GM12878 (cell line): ENCODE data around the gene NUMA1. TPM values are rescaled to one million over a fixed set of nuclear protein-coding genes. Genes with fewer than 3 reads are reported as not detected.

Source experiments
- ATAC-seq: fragments of 200-7000 bp; cut with Tn5 transposase; 3 replicates; pipeline ENCODE4 v1.9.1; 2020; ENCODE audit warnings: mild to moderate bottlenecking, moderate library complexity
- BruUV-seq: library from RNA; stranded (reverse); fragments of 400-500 nt; replicated peaks from 2 replicates; lab custom pipeline; 2021; lab: Mats Ljungman, UMichigan
- CTCF ChIA-PET: fragments of 300-600 bp; sonication (Branson Sonifier 250); formaldehyde crosslinking; extraction: SDS; loops from one replicate; lab custom pipeline; 2021; ENCODE audit warnings: inconsistent platforms; lab: Yijun Ruan, JAX
- POLR2A ChIA-PET: fragments of 350-600 bp; formaldehyde crosslinking; extraction: SDS; loops from one replicate; lab custom pipeline; 2021; ENCODE audit warnings: inconsistent platforms; lab: Charles Lee
- RAD21 ChIA-PET: fragments of 300-600 bp; sonication (Branson Sonifier 250); formaldehyde crosslinking; loops from one replicate; lab custom pipeline; 2023; ENCODE audit warnings: antibody characterized with exemption; ENCODE audit not compliant: unreplicated experiment; lab: Charles Lee
- SMC1A ChIA-PET: fragments of 300-600 bp; sonication (Branson Sonifier 250); formaldehyde crosslinking; loops from one replicate; lab custom pipeline; 2023; ENCODE audit not compliant: unreplicated experiment, uncharacterized antibody; lab: Charles Lee
- DNase-seq: peaks from one replicate; pipeline ENCODE4 v3.0.0-alpha.2; 2011; ENCODE audit warnings: low read depth, low spot score
- FAIRE-seq: peaks from 3 replicates; lab custom pipeline; 2011; peaks lifted over from hg19 to GRCh38; lab: Jason Lieb, UNC
- H2AFZ ChIP-seq: 2 replicates; pipeline ENCODE4 v1.6.0; 2011; ENCODE audit warnings: low read depth, low read length, control low read depth; ENCODE audit not compliant: control insufficient read depth
- H3K27ac ChIP-seq: 2 replicates; pipeline ENCODE4 v1.5.1; 2011; ENCODE audit warnings: control low read depth; ENCODE audit not compliant: control insufficient read depth, insufficient read depth
- H3K27me3 ChIP-seq, 2 experiments: replicated peaks in 1 of 2; 2 replicates each; pipeline versions ENCODE4 v1.6.0 to v1.6.1; 2011; ENCODE audit warnings: low read length in 1 of 2; ENCODE audit not compliant: control insufficient read depth in 2 of 2, insufficient read depth in 2 of 2
- H3K36me3 ChIP-seq, 2 experiments: 2 replicates each; pipeline ENCODE4 v1.5.1; 2011; ENCODE audit warnings: low read length in 1 of 2; ENCODE audit not compliant: control insufficient read depth in 2 of 2, insufficient read depth in 2 of 2
- H3K4me1 ChIP-seq: 2 replicates; pipeline ENCODE4 v1.6.1; 2011; ENCODE audit warnings: mild to moderate bottlenecking, low read length, moderate library complexity, mixed read lengths; ENCODE audit not compliant: control insufficient read depth, insufficient read depth
- H3K4me2 ChIP-seq: 2 replicates; pipeline ENCODE4 v1.6.0; 2011; ENCODE audit warnings: control low read depth; ENCODE audit not compliant: control insufficient read depth, insufficient read depth
- H3K4me3 ChIP-seq: fragments of 200-600 bp; sonication (generic); 2 replicates; pipeline ENCODE4 v1.5.1; 2016
- H3K79me2 ChIP-seq: 2 replicates; pipeline ENCODE4 v1.6.0; 2011; ENCODE audit warnings: low read length; ENCODE audit not compliant: control insufficient read depth, insufficient read depth
- H3K9ac ChIP-seq: 2 replicates; pipeline ENCODE4 v1.8.0; 2011; ENCODE audit warnings: low read length, control low read depth, mixed read lengths; ENCODE audit not compliant: control insufficient read depth, insufficient read depth
- H3K9me3 ChIP-seq: replicated peaks from 3 replicates; pipeline ENCODE4 v1.5.1; 2011; ENCODE audit warnings: mild to moderate bottlenecking, low read length; ENCODE audit not compliant: control insufficient read depth, insufficient read depth
- H4K20me1 ChIP-seq: 2 replicates; pipeline ENCODE4 v1.6.0; 2011; ENCODE audit not compliant: control insufficient read depth, insufficient read depth
- DPF2 ChIP-seq: fragments of 450-650 bp; IDR thresholded peaks from 2 replicates; pipeline ENCODE4 v1.6.1; 2017; ENCODE audit warnings: mild to moderate bottlenecking
- EGR1 ChIP-seq, 2 experiments: IDR thresholded peaks; 1 replicate in 1 of 2; 2 replicates in 1 of 2; pipeline ENCODE4 v1.6.1; 2011 to 2012; ENCODE audit warnings: low read depth in 2 of 2, low read length in 2 of 2, borderline replicate concordance in 1 of 2, mild to moderate bottlenecking in 1 of 2, moderate library complexity in 1 of 2
- FOS ChIP-seq: IDR thresholded peaks from 3 replicates; pipeline ENCODE4 v1.6.1; 2011; ENCODE audit warnings: borderline replicate concordance; ENCODE audit not compliant: insufficient read length; ENCODE audit errors: extremely low read depth
- GABPA ChIP-seq: IDR thresholded peaks from 2 replicates; pipeline ENCODE4 v1.6.1; 2014; ENCODE audit warnings: antibody characterized with exemption, low read depth, mild to moderate bottlenecking, inconsistent platforms
- IKZF2 ChIP-seq, 2 experiments: fragments of 450-650 bp; IDR thresholded peaks; 2 replicates each; pipeline ENCODE4 v1.6.1; 2017; ENCODE audit warnings: mild to moderate bottlenecking in 2 of 2, moderate library complexity in 2 of 2
- NFXL1 ChIP-seq: fragments of 450-650 bp; IDR thresholded peaks from 2 replicates; pipeline ENCODE4 v1.6.1; 2017; ENCODE audit warnings: antibody characterized with exemption, mild to moderate bottlenecking, borderline replicate concordance
- NR2C2 ChIP-seq: IDR thresholded peaks from 2 replicates; pipeline ENCODE4 v1.6.1; 2011; ENCODE audit warnings: borderline replicate concordance, low read depth; ENCODE audit not compliant: control insufficient read depth, insufficient read length
- NR2F1 ChIP-seq: fragments of 450-650 bp; conservative IDR thresholded peaks from 2 replicates; pipeline ENCODE4 v1.6.1; 2017; ENCODE audit warnings: mild to moderate bottlenecking
- PAX8 ChIP-seq: fragments of 450-650 bp; IDR thresholded peaks from 2 replicates; pipeline ENCODE4 v1.6.1; 2017; ENCODE audit warnings: mild to moderate bottlenecking, moderate library complexity
- POLR2AphosphoS2 ChIP-seq: IDR thresholded peaks from 2 replicates; pipeline ENCODE4 v1.6.1; 2011; ENCODE audit warnings: low read depth, mild to moderate bottlenecking, low read length, improper control_type of control experiment, moderate library complexity
- RCOR1 ChIP-seq: conservative IDR thresholded peaks from 2 replicates; pipeline ENCODE4 v1.6.1; 2012; ENCODE audit warnings: low read depth, low read length, improper control_type of control experiment
- SPI1 ChIP-seq: IDR thresholded peaks from 2 replicates; pipeline ENCODE4 v1.6.1; 2011; ENCODE audit warnings: low read depth, mild to moderate bottlenecking, low read length, moderate library complexity, borderline replicate concordance; ENCODE audit not compliant: insufficient read depth
- WGBS: methylation state at CpG from one replicate; pipeline ENCODE4 v1.1.6; 2016; ENCODE audit warnings: low lambda C conversion rate; ENCODE audit not compliant: insufficient replicate concordance, insufficient coverage; ENCODE audit errors: missing lambda C conversion rate; 5-methylcytosine and 5-hydroxymethylcytosine counted together
- in situ Hi-C: fragments of 300-500 bp; cut with MboI; formaldehyde crosslinking; loops from 9 replicates; pipeline ENCODE4 v1.14.3; 2018; ENCODE audit warnings: mixed read lengths
- intact Hi-C: fragments of 100-400 bp; cut with micrococcal nuclease; formaldehyde crosslinking; loops from one replicate; pipeline ENCODE4 v1.14.2; 2022; ENCODE audit not compliant: unreplicated experiment
- polyA plus RNA-seq, 11 experiments: library from polyadenylated mRNA; depleted of rRNA in 4 of 11; unstranded in 6 of 11; stranded (reverse) in 5 of 11; fragments of >200 nt; fragmentation: Nextera tagmentation in 4 of 11; fragmentation: Illumina TruSeq in 1 of 11; extraction: Ambion mirVana in 4 of 11; extraction: Trizol in 1 of 11; gene quantifications; 1 replicate in 1 of 11; 2 replicates in 10 of 11; pipeline versions ENCODE4 v1.2.1 to v1.2.3, GENCODE V29; 2011 to 2016; ENCODE audit warnings: inconsistent platforms in 2 of 11, missing spikeins in 2 of 11, low read depth in 1 of 11
- total RNA-seq, 4 experiments: library from RNA; depleted of rRNA in 3 of 4; stranded (reverse); fragments of >200 nt in 3 of 4; fragmentation: Illumina TruSeq in 1 of 4; extraction: Trizol in 1 of 4; gene quantifications; 2 replicates each; pipeline versions ENCODE4 v1.2.1 to v1.2.3, GENCODE V29; 2013 to 2021
- TF ChIP-seq, protein P1 (sequence below): IDR thresholded peaks from 2 replicates; pipeline ENCODE4 v1.6.1; 2012; ENCODE audit warnings: low read depth, low read length, improper control_type of control experiment
- TF ChIP-seq, protein P2 (sequence below): fragments of 450-650 bp; IDR thresholded peaks from 2 replicates; pipeline ENCODE4 v1.6.1; 2016; ENCODE audit warnings: mild to moderate bottlenecking

NUMA1 gene
- total and polyA plus RNA-seq, 10 of the 15 experiments (the other 5 are each of a cell fraction or from before 2014, with no cell fraction given): 5.5 to 111 (median 61.0) TPM

DNA sequence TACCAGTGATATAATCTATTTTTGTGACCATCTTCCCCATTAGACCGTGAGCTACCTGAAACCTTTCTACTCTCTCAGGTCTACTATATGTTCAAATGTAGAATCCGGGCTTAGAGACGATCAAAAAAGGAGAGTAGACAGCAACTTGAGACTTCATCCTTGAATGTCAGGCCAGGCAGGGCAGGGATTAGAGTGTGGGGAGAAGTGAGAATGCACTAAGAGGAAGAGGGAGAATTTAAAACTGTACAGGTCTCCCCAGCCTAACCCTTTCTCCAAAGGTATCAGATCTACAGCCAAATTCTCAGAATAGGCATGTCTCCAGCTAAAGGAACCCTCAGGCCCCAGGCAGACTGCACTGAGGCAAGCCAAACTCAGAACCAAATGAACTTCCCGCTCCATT is 21.8 kb upstream of the NUMA1 start:
- Histone ChIP-seq H4K20me1 (no peaks in the 10 kb centered on the region), H3K4me2 (peak overlapping the region; percentile 95), H3K4me3 (peak overlapping the region; percentile 94), H2AFZ (no peak overlapping the region; the same call in 1 of the 2 replicates), H3K79me2 (peaks cover 44% of the 10 kb centered on the region), H3K36me3 (peaks cover 11 to 16% of the 10 kb centered on the region in 2 experiments; a peak in 3 of 4 replicates), H3K27ac (peak overlapping the region; percentile 90), H3K27me3 (no peaks in the 10 kb centered on the region), H3K4me1 (peaks cover 21% of the 10 kb centered on the region), H3K9me3 (no peaks in the 10 kb centered on the region), H3K9ac (peak overlapping the region; percentile 99)
- ATAC-seq (no peak), FAIRE-seq (peak; percentile 27), DNase-seq (no peak)
- ChIA-PET SMC1A (interaction anchor here (0.9 to 14.0 kb wide), 8 partner anchors 9 to 329 kb away, joined by 3 to 245 read pairs (median 8); no protein-coding TSS in a partner anchor), RAD21 (no interaction called here), CTCF (interaction anchor here (0.6 to 14.0 kb wide), 7 partner anchors 10 to 1878 kb away, joined by 4 to 416 read pairs (median 5); no protein-coding TSS in a partner anchor), POLR2A (interaction anchor here (0.9 to 2.4 kb wide), 5 partner anchors 9 to 66 kb away, joined by 3 to 13 read pairs (median 5); partner anchors contain the start of gene ANAPC15)
- BruUV-seq: TSS peak; percentile 70
- intact Hi-C loops (no loop called here), in situ Hi-C loops (no loop called here)
- WGBS: 27% methylated on average over 4 of the region's 4 CpGs
- TF ChIP-seq PAX8 (no peak), EGR1 (IDR thresholded peaks at IDR 0.05; ENCODE audit: borderline replicate concordance in 1 of 2, low read depth in 2 of 2, low read length in 2 of 2) (no peak), POLR2AphosphoS2 (0 out of 2 replicates have a peak, but pooled peaks have one; percentile 11), FOS (no peak), NR2F1 (no peak), SPI1 (peak; percentile 64), GABPA (no peak), NFXL1 (no peak), IKZF2 (IDR thresholded peaks at IDR 0.05) (0 out of 4 replicates have a peak, but pooled peaks of 1 of the 2 experiments have one; percentile 0), NR2C2 (no peak), RCOR1 (no peak), DPF2 (no peak)
- TF ChIP-seq, protein P1, sequence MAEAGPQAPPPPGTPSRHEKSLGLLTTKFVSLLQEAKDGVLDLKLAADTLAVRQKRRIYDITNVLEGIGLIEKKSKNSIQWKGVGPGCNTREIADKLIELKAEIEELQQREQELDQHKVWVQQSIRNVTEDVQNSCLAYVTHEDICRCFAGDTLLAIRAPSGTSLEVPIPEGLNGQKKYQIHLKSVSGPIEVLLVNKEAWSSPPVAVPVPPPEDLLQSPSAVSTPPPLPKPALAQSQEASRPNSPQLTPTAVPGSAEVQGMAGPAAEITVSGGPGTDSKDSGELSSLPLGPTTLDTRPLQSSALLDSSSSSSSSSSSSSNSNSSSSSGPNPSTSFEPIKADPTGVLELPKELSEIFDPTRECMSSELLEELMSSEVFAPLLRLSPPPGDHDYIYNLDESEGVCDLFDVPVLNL: peak; percentile 37; the same call in 1 of the 2 replicates
- TF ChIP-seq, protein P2, sequence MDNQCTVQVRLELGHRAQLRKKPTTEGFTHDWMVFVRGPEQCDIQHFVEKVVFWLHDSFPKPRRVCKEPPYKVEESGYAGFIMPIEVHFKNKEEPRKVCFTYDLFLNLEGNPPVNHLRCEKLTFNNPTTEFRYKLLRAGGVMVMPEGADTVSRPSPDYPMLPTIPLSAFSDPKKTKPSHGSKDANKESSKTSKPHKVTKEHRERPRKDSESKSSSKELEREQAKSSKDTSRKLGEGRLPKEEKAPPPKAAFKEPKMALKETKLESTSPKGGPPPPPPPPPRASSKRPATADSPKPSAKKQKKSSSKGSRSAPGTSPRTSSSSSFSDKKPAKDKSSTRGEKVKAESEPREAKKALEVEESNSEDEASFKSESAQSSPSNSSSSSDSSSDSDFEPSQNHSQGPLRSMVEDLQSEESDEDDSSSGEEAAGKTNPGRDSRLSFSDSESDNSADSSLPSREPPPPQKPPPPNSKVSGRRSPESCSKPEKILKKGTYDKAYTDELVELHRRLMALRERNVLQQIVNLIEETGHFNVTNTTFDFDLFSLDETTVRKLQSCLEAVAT: no peak
